ENCODE measurements around the gene THSD7B.

THSD7B gene

GRCh38 chr2:137674991-137675390 lies 909.6 kb downstream of the THSD7B start:
- no peak overlapping the region for H2AFZ ChIP-seq (ENCODE audit: low read length)
- H3K4me2 ChIP-seq (ENCODE audit: low read depth, low read length, poor library complexity, severe bottlenecking): no peak overlapping the region
- H3K4me3 ChIP-seq (ENCODE audit: low read length, poor library complexity, severe bottlenecking): no peak overlapping the region
- H4K20me1 ChIP-seq (ENCODE audit: insufficient read depth, low read length, poor library complexity, severe bottlenecking): no peaks in the 10 kb centered on the region
- H3K79me2 ChIP-seq (ENCODE audit: insufficient read depth, low read length): no peaks in the 10 kb centered on the region
- no peaks in the 10 kb centered on the region for H3K4me1 ChIP-seq (ENCODE audit: insufficient read depth, low read length, poor library complexity, severe bottlenecking)
- no peak overlapping the region for H3K9ac ChIP-seq (ENCODE audit: low read depth, low read length, poor library complexity, severe bottlenecking)
- H3K9me3 ChIP-seq (ENCODE audit: insufficient read depth, low read depth, low read length): no peaks in the 10 kb centered on the region
- no peaks in the 10 kb centered on the region for H3K9me2 ChIP-seq (replicated peaks; ENCODE audit: low read depth, low read length)
- no peaks in the 10 kb centered on the region for H3K27me3 ChIP-seq (ENCODE audit: insufficient read depth, low read length, poor library complexity, severe bottlenecking)
- no peak for TF ChIP-seq EZH2phosphoT487 (IDR thresholded peaks at IDR 0.05; ENCODE audit: borderline replicate concordance)
- TF ChIP-seq, protein P1, sequence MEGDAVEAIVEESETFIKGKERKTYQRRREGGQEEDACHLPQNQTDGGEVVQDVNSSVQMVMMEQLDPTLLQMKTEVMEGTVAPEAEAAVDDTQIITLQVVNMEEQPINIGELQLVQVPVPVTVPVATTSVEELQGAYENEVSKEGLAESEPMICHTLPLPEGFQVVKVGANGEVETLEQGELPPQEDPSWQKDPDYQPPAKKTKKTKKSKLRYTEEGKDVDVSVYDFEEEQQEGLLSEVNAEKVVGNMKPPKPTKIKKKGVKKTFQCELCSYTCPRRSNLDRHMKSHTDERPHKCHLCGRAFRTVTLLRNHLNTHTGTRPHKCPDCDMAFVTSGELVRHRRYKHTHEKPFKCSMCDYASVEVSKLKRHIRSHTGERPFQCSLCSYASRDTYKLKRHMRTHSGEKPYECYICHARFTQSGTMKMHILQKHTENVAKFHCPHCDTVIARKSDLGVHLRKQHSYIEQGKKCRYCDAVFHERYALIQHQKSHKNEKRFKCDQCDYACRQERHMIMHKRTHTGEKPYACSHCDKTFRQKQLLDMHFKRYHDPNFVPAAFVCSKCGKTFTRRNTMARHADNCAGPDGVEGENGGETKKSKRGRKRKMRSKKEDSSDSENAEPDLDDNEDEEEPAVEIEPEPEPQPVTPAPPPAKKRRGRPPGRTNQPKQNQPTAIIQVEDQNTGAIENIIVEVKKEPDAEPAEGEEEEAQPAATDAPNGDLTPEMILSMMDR (conservative IDR thresholded peaks at IDR 0.05; ENCODE audit: low read length): no peak
- H3F3A ChIP-seq (ENCODE audit: low read depth): no peaks in the 10 kb centered on the region
- no peaks in the 10 kb centered on the region for H3K36me3 ChIP-seq (ENCODE audit: insufficient read depth, low read length)

- Histone ChIP-seq H3K36me3 (ENCODE audit: insufficient read depth, low read length) (no peaks in the 10 kb centered on the region), H3K79me2 (ENCODE audit: insufficient read depth, low read length) (no peaks in the 10 kb centered on the region), H3K4me2 (ENCODE audit: low read depth, low read length, poor library complexity, severe bottlenecking) (no peak overlapping the region), H3K9me3 (ENCODE audit: insufficient read depth, low read depth, low read length) (no peaks in the 10 kb centered on the region), H2AFZ (ENCODE audit: low read length) (no peak overlapping the region), H3K27me3 (ENCODE audit: insufficient read depth, low read length, poor library complexity, severe bottlenecking) (no peaks in the 10 kb centered on the region), H4K20me1 (ENCODE audit: insufficient read depth, low read length, poor library complexity, severe bottlenecking) (no peaks in the 10 kb centered on the region), H3K9ac (ENCODE audit: low read depth, low read length, poor library complexity, severe bottlenecking) (no peak overlapping the region), H3F3A (ENCODE audit: low read depth) (no peaks in the 10 kb centered on the region), H3K4me3 (ENCODE audit: low read length, poor library complexity, severe bottlenecking) (no peak overlapping the region), H3K9me2 (replicated peaks; ENCODE audit: low read depth, low read length) (no peaks in the 10 kb centered on the region), H3K4me1 (ENCODE audit: insufficient read depth, low read length, poor library complexity, severe bottlenecking) (no peaks in the 10 kb centered on the region)
- TF ChIP-seq, protein P1 (conservative IDR thresholded peaks at IDR 0.05; ENCODE audit: low read length): no peak
- no peak for TF ChIP-seq EZH2phosphoT487 (IDR thresholded peaks at IDR 0.05; ENCODE audit: borderline replicate concordance)
Observed at GRCh38 chr2:137675584-137676327, 910.4 kb downstream of the THSD7B start.

GRCh38 chr2:137676346-137676745 lies 911.0 kb downstream of the THSD7B start:
- H3K9ac ChIP-seq (ENCODE audit: low read depth, low read length, poor library complexity, severe bottlenecking): no peak overlapping the region
- no peaks in the 10 kb centered on the region for H3F3A ChIP-seq (ENCODE audit: low read depth)
- no peak for TF ChIP-seq EZH2phosphoT487 (IDR thresholded peaks at IDR 0.05; ENCODE audit: borderline replicate concordance)
- TF ChIP-seq, protein P1 (conservative IDR thresholded peaks at IDR 0.05; ENCODE audit: low read length): no peak
- no peaks in the 10 kb centered on the region for H3K79me2 ChIP-seq (ENCODE audit: insufficient read depth, low read length)
- no peak overlapping the region for H3K4me2 ChIP-seq (ENCODE audit: low read depth, low read length, poor library complexity, severe bottlenecking)
- H3K4me1 ChIP-seq (ENCODE audit: insufficient read depth, low read length, poor library complexity, severe bottlenecking): no peaks in the 10 kb centered on the region
- no peaks in the 10 kb centered on the region for H3K9me2 ChIP-seq (replicated peaks; ENCODE audit: low read depth, low read length)
- no peak overlapping the region for H3K4me3 ChIP-seq (ENCODE audit: low read length, poor library complexity, severe bottlenecking)
- H2AFZ ChIP-seq (ENCODE audit: low read length): no peak overlapping the region
- no peaks in the 10 kb centered on the region for H3K27me3 ChIP-seq (ENCODE audit: insufficient read depth, low read length, poor library complexity, severe bottlenecking)
- H3K9me3 ChIP-seq (ENCODE audit: insufficient read depth, low read depth, low read length): no peaks in the 10 kb centered on the region
- no peaks in the 10 kb centered on the region for H3K36me3 ChIP-seq (ENCODE audit: insufficient read depth, low read length)
- H4K20me1 ChIP-seq (ENCODE audit: insufficient read depth, low read length, poor library complexity, severe bottlenecking): no peaks in the 10 kb centered on the region

Data from Loucy (cell line).